ENCODE data around the gene STK4. TPM values are rescaled to one million over a fixed set of nuclear protein-coding genes. Genes with fewer than 3 reads are reported as not detected.

The STK4 gene
- total RNA-seq, 2 experiments from 2014 or later = 265 to 277 TPM

DNA sequence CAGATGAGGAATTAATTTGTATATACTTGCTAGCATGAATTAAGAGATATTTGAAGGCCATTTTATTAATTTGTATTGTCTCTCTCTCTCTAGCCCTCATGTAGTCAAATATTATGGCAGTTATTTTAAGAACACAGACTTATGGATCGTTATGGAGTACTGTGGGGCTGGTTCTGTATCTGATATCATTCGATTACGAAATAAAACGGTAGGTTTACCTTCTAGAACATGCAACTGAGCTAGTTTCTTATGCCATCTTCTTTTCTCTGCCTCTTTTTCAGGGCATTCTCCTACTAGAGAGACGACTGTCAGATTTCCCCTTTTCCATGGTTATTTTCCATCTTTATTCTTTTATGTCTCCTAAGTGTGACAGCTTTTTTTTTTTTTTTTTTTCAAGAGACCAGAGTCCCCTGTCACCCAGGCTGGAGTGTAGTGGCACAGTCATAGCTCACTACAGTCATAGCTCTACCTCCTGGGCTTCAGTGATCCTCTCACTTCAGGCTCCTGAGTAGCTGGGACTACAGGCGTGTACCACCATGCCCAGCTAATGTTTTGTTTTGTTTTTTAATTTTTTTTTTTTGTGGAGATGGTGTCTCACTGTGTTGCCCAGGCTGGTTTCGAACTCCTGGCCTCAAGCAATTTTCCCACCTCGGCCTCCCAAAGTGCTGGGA lies 15.6 kb downstream of the STK4 start:
- CTCF ChIA-PET = interaction anchor here (0.6 to 2.8 kb wide), 5 partner anchors 10 to 112 kb away, joined by 3 to 10 read pairs (median 6); partner anchors contain the start of gene STK4
- H3K36me3 Mint-ChIP-seq (ENCODE audit: low read depth) = peaks cover 90% of the 10 kb centered on the region
- TF ChIP-seq, protein P1, sequence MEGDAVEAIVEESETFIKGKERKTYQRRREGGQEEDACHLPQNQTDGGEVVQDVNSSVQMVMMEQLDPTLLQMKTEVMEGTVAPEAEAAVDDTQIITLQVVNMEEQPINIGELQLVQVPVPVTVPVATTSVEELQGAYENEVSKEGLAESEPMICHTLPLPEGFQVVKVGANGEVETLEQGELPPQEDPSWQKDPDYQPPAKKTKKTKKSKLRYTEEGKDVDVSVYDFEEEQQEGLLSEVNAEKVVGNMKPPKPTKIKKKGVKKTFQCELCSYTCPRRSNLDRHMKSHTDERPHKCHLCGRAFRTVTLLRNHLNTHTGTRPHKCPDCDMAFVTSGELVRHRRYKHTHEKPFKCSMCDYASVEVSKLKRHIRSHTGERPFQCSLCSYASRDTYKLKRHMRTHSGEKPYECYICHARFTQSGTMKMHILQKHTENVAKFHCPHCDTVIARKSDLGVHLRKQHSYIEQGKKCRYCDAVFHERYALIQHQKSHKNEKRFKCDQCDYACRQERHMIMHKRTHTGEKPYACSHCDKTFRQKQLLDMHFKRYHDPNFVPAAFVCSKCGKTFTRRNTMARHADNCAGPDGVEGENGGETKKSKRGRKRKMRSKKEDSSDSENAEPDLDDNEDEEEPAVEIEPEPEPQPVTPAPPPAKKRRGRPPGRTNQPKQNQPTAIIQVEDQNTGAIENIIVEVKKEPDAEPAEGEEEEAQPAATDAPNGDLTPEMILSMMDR (IDR thresholded peaks at IDR 0.05) = no peak
- POLR2A ChIA-PET = interaction anchor here (0.6 to 1.1 kb wide), 4 partner anchors 11 to 99 kb away, joined by 3 to 5 read pairs (median 4); no protein-coding TSS in a partner anchor
- Histone ChIP-seq H3K36me3 (ENCODE audit: insufficient read depth, low read length) (peaks cover 68% of the 10 kb centered on the region), H3K4me3 (ENCODE audit: low read length) (no peak overlapping the region), H3K9me3 (ENCODE audit: control insufficient read depth in 1 of 2, insufficient read depth in 1 of 2, low read length in 2 of 2) (no peaks in the 10 kb centered on the region), H3K27me3 (ENCODE audit: control insufficient read depth in 1 of 2, insufficient read depth in 2 of 2, low read length in 2 of 2) (no peaks in the 10 kb centered on the region), H3K4me1 (ENCODE audit: insufficient read depth, low read length) (peaks cover 59% of the 10 kb centered on the region), H3K27ac (ENCODE audit: low read depth in 1 of 2, low read length in 2 of 2) (peak overlapping the region; percentile 54 to 95)
- H3K27ac Mint-ChIP-seq = peak overlapping the region; percentile 96
- no peaks in the 10 kb centered on the region for H3K9me3 Mint-ChIP-seq
- intact Hi-C loops (cut with DNase I, micrococcal nuclease) = loop anchor here (2.0 kb wide), 2 partner anchors 13 to 15 kb away; partner anchors contain the start of gene STK4 (in 1 of the 2)
- peak overlapping the region; percentile 42 for H3K4me3 Mint-ChIP-seq
- H3K4me1 Mint-ChIP-seq (ENCODE audit: low read depth) = peaks cover 91% of the 10 kb centered on the region
- DNase-seq (no peak), ATAC-seq (ENCODE audit: poor library complexity) (no peak)
- no peaks in the 10 kb centered on the region for H3K27me3 Mint-ChIP-seq

DNA sequence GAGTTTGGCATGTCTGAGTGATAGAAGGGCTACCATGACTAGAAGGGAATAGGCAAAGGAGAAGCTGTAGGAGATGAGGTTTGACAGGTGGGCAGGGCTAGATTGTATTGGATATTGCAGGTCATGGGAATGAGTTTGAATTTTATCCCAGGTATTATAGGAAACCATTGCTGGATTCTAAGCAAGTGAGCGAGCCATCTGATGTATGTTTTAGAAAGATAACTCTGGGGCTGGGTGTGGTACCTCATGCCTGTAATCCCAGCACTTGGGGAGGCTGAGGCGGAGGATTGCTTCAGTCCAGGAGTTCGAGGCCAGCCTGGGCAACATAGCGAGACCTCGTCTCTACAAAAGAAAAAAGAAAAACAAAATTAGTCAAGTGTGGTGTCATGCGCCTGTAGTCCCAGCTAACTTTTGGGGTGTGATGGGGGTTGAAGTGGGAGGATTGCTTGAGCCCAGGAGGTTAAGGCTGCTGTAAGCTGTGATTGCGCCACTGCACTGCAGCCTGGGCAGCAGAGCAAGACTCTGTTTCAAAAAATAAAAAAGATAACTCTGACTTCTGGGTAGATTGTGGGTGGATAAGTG lies 16.9 kb downstream of the STK4 start:
- H3K9me3 Mint-ChIP-seq = no peaks in the 10 kb centered on the region
- peak overlapping the region; percentile 36 to 95 for H3K27ac ChIP-seq (ENCODE audit: low read depth in 1 of 2, low read length in 2 of 2)
- POLR2A ChIA-PET = interaction anchor here (1.0 to 1.2 kb wide), 2 partner anchors 16 to 23 kb away, joined by 3 to 4 read pairs; partner anchors contain the start of gene TOMM34
- H3K9me3 ChIP-seq (ENCODE audit: control insufficient read depth in 1 of 2, insufficient read depth in 1 of 2, low read length in 2 of 2) = no peaks in the 10 kb centered on the region
- ATAC-seq (ENCODE audit: poor library complexity) (no peak), DNase-seq (no peak)
- H3K27me3 ChIP-seq (ENCODE audit: control insufficient read depth in 1 of 2, insufficient read depth in 2 of 2, low read length in 2 of 2) = no peaks in the 10 kb centered on the region
- H3K4me3 ChIP-seq (ENCODE audit: low read length) = no peak overlapping the region
- intact Hi-C loops (cut with DNase I, micrococcal nuclease) = loop anchor here in 1 of 2 experiments (2.0 kb wide), 1 partner anchor 14 kb away; no protein-coding TSS in a partner anchor
- TF ChIP-seq, protein P1 (IDR thresholded peaks at IDR 0.05) = no peak
- H3K27me3 Mint-ChIP-seq = no peaks in the 10 kb centered on the region
- CTCF ChIA-PET = interaction anchor here (1.6 to 2.8 kb wide), 2 partner anchors 9 to 11 kb away, joined by 3 to 10 read pairs; no protein-coding TSS in a partner anchor
- peaks cover 80% of the 10 kb centered on the region for H3K36me3 ChIP-seq (ENCODE audit: insufficient read depth, low read length)
- H3K4me1 Mint-ChIP-seq (ENCODE audit: low read depth) = peaks cover 85% of the 10 kb centered on the region
- H3K4me1 ChIP-seq (ENCODE audit: insufficient read depth, low read length) = peaks cover 56% of the 10 kb centered on the region
- peak overlapping the region; percentile 17 for H3K4me3 Mint-ChIP-seq
- H3K27ac Mint-ChIP-seq = peak overlapping the region; percentile 96
- H3K36me3 Mint-ChIP-seq (ENCODE audit: low read depth) = peaks cover 91% of the 10 kb centered on the region

DNA sequence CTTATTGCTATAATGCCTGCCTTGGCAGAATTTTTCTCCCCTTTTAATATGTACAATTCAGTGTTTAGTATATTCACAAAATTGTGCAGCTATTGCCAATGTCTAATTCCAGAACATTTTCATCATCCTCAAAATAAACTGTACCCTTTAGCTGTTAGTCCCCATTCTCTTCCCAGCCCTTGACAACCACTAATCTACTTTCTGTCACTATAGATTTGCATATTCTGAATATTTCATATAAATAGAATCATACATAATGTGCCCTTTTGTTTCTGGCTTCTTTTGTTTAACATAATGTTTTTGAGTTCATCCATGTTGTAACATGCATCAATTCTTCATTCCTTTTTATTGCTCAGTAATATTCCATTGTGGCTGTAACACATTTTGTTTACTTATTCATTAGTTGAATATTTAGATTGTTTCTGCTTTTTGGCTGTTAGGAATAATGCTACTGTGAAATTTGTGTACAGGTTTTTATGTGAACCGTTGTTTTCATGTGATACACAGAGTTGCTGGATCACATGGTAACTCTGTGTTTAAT lies 22.4 kb downstream of the STK4 start:
- H3K27me3 ChIP-seq (ENCODE audit: control insufficient read depth in 1 of 2, insufficient read depth in 2 of 2, low read length in 2 of 2) = no peaks in the 10 kb centered on the region
- H3K4me1 ChIP-seq (ENCODE audit: insufficient read depth, low read length) = peaks cover 38% of the 10 kb centered on the region
- Mint-ChIP-seq H3K27ac (peak overlapping the region; percentile 88), H3K4me1 (ENCODE audit: low read depth) (peaks cover 78% of the 10 kb centered on the region), H3K4me3 (peak overlapping the region; percentile 76), H3K36me3 (ENCODE audit: low read depth) (peaks cover 85% of the 10 kb centered on the region), H3K9me3 (no peaks in the 10 kb centered on the region), H3K27me3 (no peaks in the 10 kb centered on the region)
- H3K27ac ChIP-seq (ENCODE audit: low read depth in 1 of 2, low read length in 2 of 2) = no peak overlapping the region
- TF ChIP-seq, protein P1 (IDR thresholded peaks at IDR 0.05) = no peak
- no peak overlapping the region for H3K4me3 ChIP-seq (ENCODE audit: low read length)
- ATAC-seq (ENCODE audit: poor library complexity) (no peak), DNase-seq (no peak)
- H3K9me3 ChIP-seq (ENCODE audit: control insufficient read depth in 1 of 2, insufficient read depth in 1 of 2, low read length in 2 of 2) = no peaks in the 10 kb centered on the region
- intact Hi-C loops (cut with DNase I, micrococcal nuclease) = no loop called here
- ChIA-PET POLR2A (interaction anchor here (0.7 to 0.8 kb wide), 2 partner anchors 9 to 103 kb away, joined by 3 to 4 read pairs; partner anchors contain the start of gene YWHAB), CTCF (interaction anchor here (1.2 kb wide), 1 partner anchor 30 kb away, joined by 4 read pairs; no protein-coding TSS in a partner anchor)
- peaks cover 73% of the 10 kb centered on the region for H3K36me3 ChIP-seq (ENCODE audit: insufficient read depth, low read length)

Data from CD4-positive, alpha-beta T cell (primary cell).